GM21786 (cell line): Measurements from ENCODE around the gene MSH2.

Source experiments
- ATAC-seq: cut with Tn5 transposase; IDR thresholded peaks from one replicate; pipeline ENCODE4 v1.9.1; 2021; ENCODE audit not compliant: unreplicated experiment

MSH2 gene

DNA sequence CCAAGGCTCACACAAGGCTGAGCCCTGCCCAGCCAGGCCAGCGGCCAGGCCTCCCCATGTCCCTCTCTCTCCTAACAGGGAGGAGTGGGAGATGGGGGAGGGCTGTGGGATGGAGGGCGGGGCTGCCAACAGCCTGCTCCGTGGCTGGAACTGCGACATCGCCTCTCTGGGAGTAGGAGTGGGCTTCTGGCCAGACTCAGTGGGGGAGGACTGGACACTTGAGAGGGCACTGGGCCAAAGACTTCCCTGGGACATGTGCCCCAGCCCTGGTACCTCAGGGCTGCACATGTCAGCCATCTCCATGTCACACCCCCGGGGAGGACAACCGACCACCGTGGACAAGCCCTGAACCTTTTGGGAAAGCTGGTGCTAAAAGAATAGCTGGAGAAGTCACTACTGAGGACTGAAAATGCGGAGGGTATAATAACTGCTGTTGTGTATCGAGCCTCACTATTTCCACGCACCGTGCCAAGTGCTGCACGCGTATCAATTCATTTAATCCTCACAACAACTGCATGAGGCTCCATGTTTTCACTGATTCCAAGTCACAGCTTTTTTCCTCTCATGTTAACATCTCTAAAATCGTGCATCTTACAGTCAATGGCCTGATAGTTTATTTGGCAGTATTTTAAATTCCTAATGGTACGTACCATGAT is 127.3 kb downstream of the MSH2 start:
- ATAC-seq, result no peak

DNA sequence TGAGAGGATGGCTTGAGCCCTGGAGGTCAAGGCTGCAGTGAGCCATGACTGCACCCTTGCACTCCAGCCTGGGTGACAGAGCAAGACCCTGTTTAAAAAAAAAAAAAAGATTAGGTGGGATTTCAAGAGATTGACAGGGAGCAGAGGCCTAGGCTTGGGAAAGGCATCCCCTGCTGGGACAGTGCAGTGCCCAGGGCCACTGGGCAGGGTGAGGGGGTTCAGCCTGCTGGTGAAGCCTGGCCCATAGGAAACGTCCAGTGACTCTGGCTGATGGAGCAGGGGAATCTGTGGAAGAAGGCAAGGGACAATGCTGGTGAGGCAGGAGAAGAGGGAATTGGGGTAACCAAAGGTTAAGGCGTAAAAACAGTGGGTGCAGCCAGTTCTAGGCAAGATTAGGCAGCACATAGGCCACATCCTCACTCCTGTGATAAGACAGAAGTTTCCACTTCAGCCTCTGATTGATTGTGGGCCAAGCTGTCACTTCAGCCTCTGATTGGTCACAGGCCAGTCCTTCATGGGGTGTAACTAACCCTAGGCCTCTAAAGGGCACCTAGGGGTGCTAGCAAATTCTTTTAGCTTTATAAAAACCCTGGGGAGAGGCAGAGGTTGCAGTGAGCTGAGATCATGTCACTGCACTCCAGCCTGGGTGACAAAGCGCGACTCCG is 128.6 kb downstream of the MSH2 start:
- no peak for ATAC-seq
